Liver (tissue), 9 donors: ENCODE results near the gene C14orf180. TPM values are rescaled to one million over a fixed set of nuclear protein-coding genes. Genes with fewer than 3 reads are reported as not detected.
"Not testable (repeated sequence)": the region's sequence is repeated elsewhere in the genome, so short reads cannot be mapped to it uniquely, and the experiment has no call there.

ENCODE experiments used
- DNase-seq: peaks from one replicate; pipeline ENCODE4 v3.0.0-alpha.2; 2017; ENCODE audit warnings: low spot score
- H3K27ac ChIP-seq, 2 donors: one replicate each; pipeline ENCODE4 v1.7.0; 2013; ENCODE audit warnings: inconsistent platforms in 2 of 2, low read length in 2 of 2, control low read depth in 1 of 2, low read depth in 1 of 2, mild to moderate bottlenecking in 1 of 2
- H3K27me3 ChIP-seq, 4 donors: one replicate each; pipeline versions ENCODE4 v1.6.1 to v1.7.0; 2013; ENCODE audit warnings: low read length in 3 of 4, inconsistent platforms in 1 of 4, mild to moderate bottlenecking in 1 of 4, moderate library complexity in 1 of 4; ENCODE audit not compliant: control insufficient read depth in 4 of 4, insufficient read depth in 4 of 4
- H3K36me3 ChIP-seq, 4 donors: one replicate each; pipeline versions ENCODE4 v1.6.1 to v1.7.0; 2013; ENCODE audit warnings: low read length in 3 of 4, mild to moderate bottlenecking in 3 of 4, low read depth in 1 of 4, moderate library complexity in 1 of 4; ENCODE audit not compliant: control insufficient read depth in 4 of 4, insufficient read depth in 3 of 4
- H3K4me1 ChIP-seq, 4 donors: one replicate each; pipeline versions ENCODE4 v1.6.1 to v1.7.0; 2013; ENCODE audit warnings: low read length in 3 of 4, mild to moderate bottlenecking in 3 of 4, moderate library complexity in 1 of 4; ENCODE audit not compliant: control insufficient read depth in 4 of 4, insufficient read depth in 4 of 4
- H3K4me3 ChIP-seq, 3 donors: one replicate each; pipeline versions ENCODE4 v1.6.1 to v1.7.0; 2013; ENCODE audit warnings: low read length in 3 of 3, control low read depth in 1 of 3, low read depth in 1 of 3, mild to moderate bottlenecking in 1 of 3
- H3K9ac ChIP-seq, 2 donors: one replicate each; pipeline ENCODE4 v1.7.0; 2013; ENCODE audit warnings: low read length in 2 of 2, mild to moderate bottlenecking in 2 of 2, moderate library complexity in 2 of 2, control low read depth in 1 of 2, low read depth in 1 of 2
- H3K9me3 ChIP-seq, 4 donors: one replicate each; pipeline versions ENCODE4 v1.6.1 to v1.7.0; 2013; ENCODE audit warnings: low read length in 3 of 4; ENCODE audit not compliant: control insufficient read depth in 4 of 4
- ATF3 ChIP-seq: IDR thresholded peaks from 2 replicates; pipeline ENCODE4 v1.6.1; 2016; ENCODE audit warnings: antibody characterized with exemption
- EGR1 ChIP-seq, 2 donors: IDR thresholded peaks; 2 replicates each; pipeline ENCODE4 v1.6.1; 2016 to 2018; ENCODE audit warnings: antibody characterized with exemption in 2 of 2, low read depth in 2 of 2
- FOXA2 ChIP-seq: IDR thresholded peaks from 2 replicates; pipeline ENCODE4 v1.6.1; 2016; ENCODE audit warnings: antibody characterized with exemption
- GABPA ChIP-seq, 2 donors: IDR thresholded peaks in 1 of 2; conservative IDR thresholded peaks in 1 of 2; 2 replicates each; pipeline ENCODE4 v1.6.1; 2016; ENCODE audit warnings: antibody characterized with exemption in 2 of 2, mild to moderate bottlenecking in 1 of 2, moderate library complexity in 1 of 2
- HNF4A ChIP-seq, 2 donors: conservative IDR thresholded peaks; 2 replicates each; pipeline ENCODE4 v1.6.1; 2016; ENCODE audit warnings: antibody characterized with exemption in 2 of 2, mild to moderate bottlenecking in 2 of 2
- HNF4G ChIP-seq: IDR thresholded peaks from 2 replicates; pipeline ENCODE4 v1.6.1; 2016; ENCODE audit warnings: antibody characterized with exemption
- JUND ChIP-seq, 2 donors: IDR thresholded peaks; 2 replicates each; pipeline ENCODE4 v1.6.1; 2016; ENCODE audit warnings: antibody characterized with exemption in 2 of 2
- NR2F2 ChIP-seq: IDR thresholded peaks from 2 replicates; pipeline ENCODE4 v1.6.1; 2016; ENCODE audit warnings: antibody characterized with exemption
- RXRA ChIP-seq, 2 donors: IDR thresholded peaks; 2 replicates each; pipeline ENCODE4 v1.6.1; 2017 to 2018; ENCODE audit warnings: antibody characterized with exemption in 2 of 2, mild to moderate bottlenecking in 1 of 2
- SP1 ChIP-seq: IDR thresholded peaks from 2 replicates; pipeline ENCODE4 v1.6.1; 2018; ENCODE audit warnings: antibody characterized with exemption, mild to moderate bottlenecking
- TAF1 ChIP-seq: conservative IDR thresholded peaks from 2 replicates; pipeline ENCODE4 v1.6.1; 2016; ENCODE audit warnings: antibody characterized with exemption, mild to moderate bottlenecking
- YY1 ChIP-seq: IDR thresholded peaks from 2 replicates; pipeline ENCODE4 v1.6.1; 2016; ENCODE audit warnings: antibody characterized with exemption, mild to moderate bottlenecking
- WGBS: extraction: QIAGEN DNeasy Blood & Tissue Kit; methylation state at CpG from one replicate; pipeline ENCODE4 v1.1.7; 2013; 5-methylcytosine and 5-hydroxymethylcytosine counted together
- polyA plus RNA-seq, 2 donors: library from polyadenylated mRNA; stranded (reverse) in 1 of 2; unstranded in 1 of 2; fragments of 200-250 nt in 1 of 2; fragments of >200 nt in 1 of 2; fragmentation: Nextera tagmentation in 1 of 2; extraction: Ambion mirVana in 1 of 2; gene quantifications; one replicate each; pipeline versions ENCODE4 v1.2.1 to v1.2.3, GENCODE V29; 2013 to 2015
- total RNA-seq, 2 donors: library from RNA; depleted of rRNA; stranded (reverse); fragments of >200 nt; gene quantifications; one replicate each; pipeline ENCODE4 v1.2.3, GENCODE V29; 2014
- TF ChIP-seq, protein P1 (sequence below): fragments of 150-350 bp; IDR thresholded peaks from 2 replicates; pipeline ENCODE4 v1.5.1; 2017; ENCODE audit warnings: improper control_type of control experiment, low read depth, low read length; ENCODE audit not compliant: missing input control
- TF ChIP-seq, protein P2 (sequence below): IDR thresholded peaks from 2 replicates; pipeline ENCODE4 v1.6.1; 2016; ENCODE audit warnings: antibody characterized with exemption
- TF ChIP-seq, protein P3 (sequence below): IDR thresholded peaks from 2 replicates; pipeline ENCODE4 v1.6.1; 2016; ENCODE audit warnings: antibody characterized with exemption, mild to moderate bottlenecking
- donor health status: healthy.
- donor health status: healthy.
- donor health status: healthy.
- donor health status: healthy.
- donor health status: healthy.

The C14orf180 gene
- total and polyA plus RNA-seq, 4 donors: 0.09 to 4.0 (median 2.9) TPM

DNA sequence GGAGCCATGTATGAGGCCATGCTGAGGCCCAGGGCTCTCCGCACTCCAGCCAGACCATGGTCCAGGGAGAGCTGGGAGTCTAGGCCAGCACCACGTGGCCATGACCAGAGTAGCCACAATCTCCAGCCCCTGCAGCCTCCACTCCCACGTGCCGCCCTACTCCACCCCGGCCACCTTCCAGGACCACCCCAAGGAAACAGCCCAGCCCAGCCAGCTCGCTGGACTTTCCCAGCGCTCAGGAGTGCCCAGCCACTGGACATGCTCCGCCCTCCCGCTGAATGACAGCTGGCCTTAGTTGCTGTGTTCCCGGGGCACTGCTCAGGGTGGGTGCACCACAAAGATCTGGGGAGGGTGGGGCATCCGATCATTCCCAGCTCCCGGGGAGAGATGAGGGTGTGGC, 2.1 kb upstream of the C14orf180 start (continued):
- TF ChIP-seq ATF3: no peak

DNA sequence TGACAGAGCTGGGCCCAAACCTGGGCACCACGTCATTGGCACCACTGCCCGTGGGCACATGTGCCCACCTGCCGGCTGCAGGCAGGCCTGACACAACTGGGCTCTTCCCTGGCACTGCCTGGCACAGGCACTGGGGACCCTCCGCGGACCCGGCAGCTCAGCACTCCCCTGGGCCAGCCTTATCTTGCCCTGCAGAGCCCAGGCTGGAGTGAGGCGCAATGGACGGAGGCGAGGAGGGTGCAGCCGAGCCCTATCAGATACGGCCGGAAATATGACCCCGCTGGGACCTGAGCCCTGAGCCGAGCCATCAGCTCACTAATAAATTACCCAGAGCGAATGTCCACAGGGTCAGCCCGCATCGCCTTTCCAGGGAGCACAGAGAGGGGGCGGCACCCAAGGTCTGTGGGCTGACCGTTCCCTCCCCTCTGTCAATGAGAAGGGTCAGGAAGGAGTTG, 1.7 kb upstream of the C14orf180 start:
- Histone ChIP-seq H3K36me3 (no peaks in the 10 kb centered on the region), H3K4me1 (peaks cover 9 to 64% (median 52%) of the 10 kb centered on the region in 4 donors), H3K9me3 (no peaks in the 10 kb centered on the region), H3K9ac (no peak overlapping the region), H3K27me3 (no peaks in the 10 kb centered on the region), H3K27ac (peak overlapping the region; percentile 31 to 57), H3K4me3 (no peak overlapping the region)
- 70% methylated on average over 19 of the region's 19 CpGs for WGBS
- no peak for DNase-seq
- TF ChIP-seq YY1 (no peak), NR2F2 (peak; percentile 24), RXRA (IDR thresholded peaks at IDR 0.05) (peak in 1 of 2 donors; percentile 27)

DNA sequence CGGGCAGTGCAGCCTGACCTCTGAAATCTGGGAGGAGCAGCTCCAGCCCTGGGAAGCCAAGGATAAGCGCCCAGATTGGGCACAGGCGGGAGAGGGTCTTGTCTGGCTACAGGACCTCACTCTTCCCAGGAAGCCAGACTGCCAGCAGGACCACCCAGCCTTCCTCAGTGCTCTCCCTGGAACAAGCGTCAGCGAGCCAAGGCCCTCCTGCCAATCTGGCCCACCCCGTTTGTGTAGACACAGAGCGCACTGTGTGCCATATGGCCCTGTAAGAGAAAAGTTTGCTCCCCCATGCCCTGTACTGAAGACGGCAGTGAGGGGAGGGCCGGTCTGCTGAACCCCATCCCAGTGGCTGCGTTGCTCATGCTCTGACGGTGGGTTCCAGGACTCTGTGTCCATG, 1.2 kb upstream of the C14orf180 start:
- no peaks in the 10 kb centered on the region for H3K27me3 ChIP-seq
- no peaks in the 10 kb centered on the region for H3K9me3 ChIP-seq
- H3K4me1 ChIP-seq: peaks cover 9 to 65% (median 53%) of the 10 kb centered on the region in 4 donors
- DNase-seq: no peak
- 81% methylated on average over 11 of the region's 11 CpGs for WGBS
- no peak for TF ChIP-seq RXRA (IDR thresholded peaks at IDR 0.05)
- TF ChIP-seq EGR1 (IDR thresholded peaks at IDR 0.05; ENCODE audit: low read depth in 2 of 2): no peak
- TF ChIP-seq HNF4G: no peak
- TF ChIP-seq, protein P1, sequence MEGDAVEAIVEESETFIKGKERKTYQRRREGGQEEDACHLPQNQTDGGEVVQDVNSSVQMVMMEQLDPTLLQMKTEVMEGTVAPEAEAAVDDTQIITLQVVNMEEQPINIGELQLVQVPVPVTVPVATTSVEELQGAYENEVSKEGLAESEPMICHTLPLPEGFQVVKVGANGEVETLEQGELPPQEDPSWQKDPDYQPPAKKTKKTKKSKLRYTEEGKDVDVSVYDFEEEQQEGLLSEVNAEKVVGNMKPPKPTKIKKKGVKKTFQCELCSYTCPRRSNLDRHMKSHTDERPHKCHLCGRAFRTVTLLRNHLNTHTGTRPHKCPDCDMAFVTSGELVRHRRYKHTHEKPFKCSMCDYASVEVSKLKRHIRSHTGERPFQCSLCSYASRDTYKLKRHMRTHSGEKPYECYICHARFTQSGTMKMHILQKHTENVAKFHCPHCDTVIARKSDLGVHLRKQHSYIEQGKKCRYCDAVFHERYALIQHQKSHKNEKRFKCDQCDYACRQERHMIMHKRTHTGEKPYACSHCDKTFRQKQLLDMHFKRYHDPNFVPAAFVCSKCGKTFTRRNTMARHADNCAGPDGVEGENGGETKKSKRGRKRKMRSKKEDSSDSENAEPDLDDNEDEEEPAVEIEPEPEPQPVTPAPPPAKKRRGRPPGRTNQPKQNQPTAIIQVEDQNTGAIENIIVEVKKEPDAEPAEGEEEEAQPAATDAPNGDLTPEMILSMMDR: no peak
- no peak for TF ChIP-seq HNF4A (conservative IDR thresholded peaks at IDR 0.05)
- TF ChIP-seq, protein P2, sequence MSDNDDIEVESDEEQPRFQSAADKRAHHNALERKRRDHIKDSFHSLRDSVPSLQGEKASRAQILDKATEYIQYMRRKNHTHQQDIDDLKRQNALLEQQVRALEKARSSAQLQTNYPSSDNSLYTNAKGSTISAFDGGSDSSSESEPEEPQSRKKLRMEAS: no peak
- TF ChIP-seq ATF3: no peak
- no peak for TF ChIP-seq NR2F2
- no peak for TF ChIP-seq YY1
- no peak for TF ChIP-seq FOXA2
- TF ChIP-seq, protein P3, sequence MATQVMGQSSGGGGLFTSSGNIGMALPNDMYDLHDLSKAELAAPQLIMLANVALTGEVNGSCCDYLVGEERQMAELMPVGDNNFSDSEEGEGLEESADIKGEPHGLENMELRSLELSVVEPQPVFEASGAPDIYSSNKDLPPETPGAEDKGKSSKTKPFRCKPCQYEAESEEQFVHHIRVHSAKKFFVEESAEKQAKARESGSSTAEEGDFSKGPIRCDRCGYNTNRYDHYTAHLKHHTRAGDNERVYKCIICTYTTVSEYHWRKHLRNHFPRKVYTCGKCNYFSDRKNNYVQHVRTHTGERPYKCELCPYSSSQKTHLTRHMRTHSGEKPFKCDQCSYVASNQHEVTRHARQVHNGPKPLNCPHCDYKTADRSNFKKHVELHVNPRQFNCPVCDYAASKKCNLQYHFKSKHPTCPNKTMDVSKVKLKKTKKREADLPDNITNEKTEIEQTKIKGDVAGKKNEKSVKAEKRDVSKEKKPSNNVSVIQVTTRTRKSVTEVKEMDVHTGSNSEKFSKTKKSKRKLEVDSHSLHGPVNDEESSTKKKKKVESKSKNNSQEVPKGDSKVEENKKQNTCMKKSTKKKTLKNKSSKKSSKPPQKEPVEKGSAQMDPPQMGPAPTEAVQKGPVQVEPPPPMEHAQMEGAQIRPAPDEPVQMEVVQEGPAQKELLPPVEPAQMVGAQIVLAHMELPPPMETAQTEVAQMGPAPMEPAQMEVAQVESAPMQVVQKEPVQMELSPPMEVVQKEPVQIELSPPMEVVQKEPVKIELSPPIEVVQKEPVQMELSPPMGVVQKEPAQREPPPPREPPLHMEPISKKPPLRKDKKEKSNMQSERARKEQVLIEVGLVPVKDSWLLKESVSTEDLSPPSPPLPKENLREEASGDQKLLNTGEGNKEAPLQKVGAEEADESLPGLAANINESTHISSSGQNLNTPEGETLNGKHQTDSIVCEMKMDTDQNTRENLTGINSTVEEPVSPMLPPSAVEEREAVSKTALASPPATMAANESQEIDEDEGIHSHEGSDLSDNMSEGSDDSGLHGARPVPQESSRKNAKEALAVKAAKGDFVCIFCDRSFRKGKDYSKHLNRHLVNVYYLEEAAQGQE: no peak
- TF ChIP-seq SP1: no peak
- no peak for TF ChIP-seq GABPA (IDR thresholded peaks at IDR 0.05 in 1 of 2, conservative IDR thresholded peaks at IDR 0.05 in 1 of 2)
- no peak for TF ChIP-seq TAF1
- TF ChIP-seq JUND (IDR thresholded peaks at IDR 0.05): no peak
- H3K9ac ChIP-seq: no peak overlapping the region
- no peak overlapping the region for H3K4me3 ChIP-seq
- peak overlapping the region; percentile 31 to 57 for H3K27ac ChIP-seq
- H3K36me3 ChIP-seq: no peaks in the 10 kb centered on the region

DNA sequence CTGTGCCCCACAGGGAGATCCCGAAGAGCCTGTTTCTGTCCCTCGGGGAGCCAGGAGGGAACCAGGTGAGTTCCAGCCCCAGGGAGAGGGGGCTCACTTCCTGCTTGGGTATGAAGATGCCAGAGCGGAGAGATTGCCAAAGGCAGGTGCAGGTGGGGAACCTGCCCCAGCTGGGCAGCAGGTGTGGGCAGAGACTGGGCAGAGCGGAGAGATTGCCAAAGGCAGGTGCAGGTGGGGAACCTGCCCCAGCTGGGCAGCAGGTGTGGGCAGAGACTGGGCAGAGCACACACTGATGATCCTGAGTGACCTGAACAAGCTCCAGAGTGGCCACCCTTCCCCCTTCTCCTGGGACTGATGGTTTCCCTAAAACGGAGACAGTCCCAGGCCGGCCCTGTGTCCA, 375 bp downstream of the C14orf180 start:
- not testable (repeated sequence) for H3K9me3 ChIP-seq, H3K36me3 ChIP-seq, DNase-seq, H3K27me3 ChIP-seq, H3K9ac ChIP-seq, H3K4me3 ChIP-seq
- peaks cover 9 to 65% (median 53%) of the 10 kb centered on the region in 4 donors for H3K4me1 ChIP-seq
- H3K27ac ChIP-seq: peak overlapping the region; percentile 43 to 57
- 74% methylated on average over 6 of the region's 6 CpGs for WGBS
